Measurements from ENCODE around the gene RFX2.

The RFX2 gene

DNA sequence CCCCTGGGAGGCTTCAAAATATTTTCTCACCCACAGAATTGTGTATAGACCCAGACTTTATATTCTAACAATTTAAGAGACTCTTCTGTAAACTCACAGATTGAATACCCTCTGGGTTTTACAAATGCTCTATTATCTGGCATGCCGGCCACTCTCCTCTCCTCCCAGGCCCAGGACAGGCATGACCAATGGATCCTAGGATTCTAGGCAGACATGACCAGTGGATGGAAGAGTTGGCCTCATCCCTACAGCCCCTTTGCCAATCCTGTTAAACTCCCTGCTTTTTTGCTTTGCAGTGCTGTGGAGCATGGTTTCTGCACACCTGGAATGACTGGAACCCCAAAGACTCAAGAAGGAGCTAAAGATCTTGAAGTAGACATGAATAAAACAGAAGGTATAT lies 30.9 kb upstream of the RFX2 start:
- Histone ChIP-seq H3K4me2 (ENCODE audit: low read depth, low read length, poor library complexity, severe bottlenecking) (no peak overlapping the region), H3K9me3 (ENCODE audit: insufficient read depth, low read length) (no peaks in the 10 kb centered on the region), H3K9me2 (replicated peaks; ENCODE audit: insufficient read depth, low read length) (no peaks in the 10 kb centered on the region), H3K79me2 (ENCODE audit: insufficient read depth, low read length) (no peaks in the 10 kb centered on the region), H3K27ac (ENCODE audit: low read depth, low read length) (no peak overlapping the region), H3K4me3 (ENCODE audit: insufficient read depth, low read length, poor library complexity, severe bottlenecking) (no peak overlapping the region), H4K20me1 (ENCODE audit: low read depth, low read length) (no peaks in the 10 kb centered on the region), H3K36me3 (ENCODE audit: low read length) (no peaks in the 10 kb centered on the region), H2AFZ (ENCODE audit: low read depth, low read length, severe bottlenecking) (no peak overlapping the region), H3K9ac (ENCODE audit: low read length) (no peak overlapping the region), H3K27me3 (ENCODE audit: low read length) (no peaks in the 10 kb centered on the region), H3F3A (ENCODE audit: insufficient read depth) (no peaks in the 10 kb centered on the region)
- no peak for TF ChIP-seq EZH2phosphoT487 (conservative IDR thresholded peaks at IDR 0.05; ENCODE audit: low read length)
- TF ChIP-seq, protein P1, sequence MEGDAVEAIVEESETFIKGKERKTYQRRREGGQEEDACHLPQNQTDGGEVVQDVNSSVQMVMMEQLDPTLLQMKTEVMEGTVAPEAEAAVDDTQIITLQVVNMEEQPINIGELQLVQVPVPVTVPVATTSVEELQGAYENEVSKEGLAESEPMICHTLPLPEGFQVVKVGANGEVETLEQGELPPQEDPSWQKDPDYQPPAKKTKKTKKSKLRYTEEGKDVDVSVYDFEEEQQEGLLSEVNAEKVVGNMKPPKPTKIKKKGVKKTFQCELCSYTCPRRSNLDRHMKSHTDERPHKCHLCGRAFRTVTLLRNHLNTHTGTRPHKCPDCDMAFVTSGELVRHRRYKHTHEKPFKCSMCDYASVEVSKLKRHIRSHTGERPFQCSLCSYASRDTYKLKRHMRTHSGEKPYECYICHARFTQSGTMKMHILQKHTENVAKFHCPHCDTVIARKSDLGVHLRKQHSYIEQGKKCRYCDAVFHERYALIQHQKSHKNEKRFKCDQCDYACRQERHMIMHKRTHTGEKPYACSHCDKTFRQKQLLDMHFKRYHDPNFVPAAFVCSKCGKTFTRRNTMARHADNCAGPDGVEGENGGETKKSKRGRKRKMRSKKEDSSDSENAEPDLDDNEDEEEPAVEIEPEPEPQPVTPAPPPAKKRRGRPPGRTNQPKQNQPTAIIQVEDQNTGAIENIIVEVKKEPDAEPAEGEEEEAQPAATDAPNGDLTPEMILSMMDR (IDR thresholded peaks at IDR 0.05; ENCODE audit: insufficient read depth, low read length, poor library complexity, severe bottlenecking): no peak

DNA sequence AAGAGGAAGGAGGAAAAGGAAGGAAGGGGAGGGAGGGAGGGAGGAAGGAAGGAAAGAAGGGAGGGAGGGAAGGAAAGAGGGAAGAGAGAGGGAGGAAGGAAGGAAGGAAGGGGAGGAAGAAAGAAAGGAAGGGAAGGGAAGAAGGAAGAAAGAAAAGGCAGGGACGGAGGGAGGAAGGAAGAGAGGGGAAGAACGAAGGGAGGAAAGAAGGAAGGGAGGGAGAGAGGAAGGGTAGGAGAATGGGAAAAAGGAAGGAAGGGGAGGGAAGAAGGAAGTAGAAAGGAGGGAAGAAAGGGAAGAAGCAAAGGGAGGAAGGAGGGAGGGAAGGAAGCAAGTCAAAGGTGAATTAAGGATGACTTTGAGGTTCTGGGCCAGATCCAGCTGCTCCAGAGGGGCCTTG lies 28.2 kb upstream of the RFX2 start:
- H3F3A ChIP-seq (ENCODE audit: insufficient read depth): no peaks in the 10 kb centered on the region
- no peak for TF ChIP-seq EZH2phosphoT487 (conservative IDR thresholded peaks at IDR 0.05; ENCODE audit: low read length)
- TF ChIP-seq, protein P1 (IDR thresholded peaks at IDR 0.05; ENCODE audit: insufficient read depth, low read length, poor library complexity, severe bottlenecking): no peak

DNA sequence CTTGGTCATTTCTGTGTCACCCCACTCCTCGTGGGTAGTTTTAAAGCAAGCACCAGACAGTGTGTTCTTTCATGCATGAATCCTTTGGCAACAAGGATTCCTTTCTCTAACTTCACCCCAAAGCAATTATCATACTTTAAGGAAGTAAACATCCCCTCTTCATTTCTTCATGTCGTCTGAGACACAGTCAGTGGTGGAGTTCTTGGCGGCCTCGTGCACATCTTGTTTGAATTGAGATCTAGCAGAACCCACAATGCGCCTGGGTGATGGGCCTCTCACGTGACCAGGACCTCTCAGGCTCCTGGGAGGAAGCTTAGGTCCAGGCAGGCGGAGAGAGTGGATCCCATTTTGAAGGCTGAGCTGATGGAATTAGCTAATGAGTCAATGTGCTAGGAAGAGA lies 27.8 kb upstream of the RFX2 start:
- no peak for TF ChIP-seq EZH2phosphoT487 (conservative IDR thresholded peaks at IDR 0.05; ENCODE audit: low read length)
- TF ChIP-seq, protein P1 (IDR thresholded peaks at IDR 0.05; ENCODE audit: insufficient read depth, low read length, poor library complexity, severe bottlenecking): no peak
- Histone ChIP-seq H3K27me3 (ENCODE audit: low read length) (no peaks in the 10 kb centered on the region), H3K9me2 (replicated peaks; ENCODE audit: insufficient read depth, low read length) (no peaks in the 10 kb centered on the region), H3K36me3 (ENCODE audit: low read length) (no peaks in the 10 kb centered on the region), H3K79me2 (ENCODE audit: insufficient read depth, low read length) (no peaks in the 10 kb centered on the region), H3K4me3 (ENCODE audit: insufficient read depth, low read length, poor library complexity, severe bottlenecking) (no peak overlapping the region), H3K27ac (ENCODE audit: low read depth, low read length) (no peak overlapping the region), H3K9me3 (ENCODE audit: insufficient read depth, low read length) (no peaks in the 10 kb centered on the region), H3K9ac (ENCODE audit: low read length) (no peak overlapping the region), H2AFZ (ENCODE audit: low read depth, low read length, severe bottlenecking) (no peak overlapping the region), H3K4me2 (ENCODE audit: low read depth, low read length, poor library complexity, severe bottlenecking) (no peak overlapping the region), H4K20me1 (ENCODE audit: low read depth, low read length) (no peaks in the 10 kb centered on the region), H3F3A (ENCODE audit: insufficient read depth) (no peaks in the 10 kb centered on the region)

More for the DNA sequence above, 28.2 kb upstream of the RFX2 start:
- H3K27me3 ChIP-seq (ENCODE audit: low read length): no peaks in the 10 kb centered on the region
- no peak overlapping the region for H3K9ac ChIP-seq (ENCODE audit: low read length)
- no peak overlapping the region for H3K4me3 ChIP-seq (ENCODE audit: insufficient read depth, low read length, poor library complexity, severe bottlenecking)
- no peak overlapping the region for H3K4me2 ChIP-seq (ENCODE audit: low read depth, low read length, poor library complexity, severe bottlenecking)
- H4K20me1 ChIP-seq (ENCODE audit: low read depth, low read length): no peaks in the 10 kb centered on the region
- no peak overlapping the region for H3K27ac ChIP-seq (ENCODE audit: low read depth, low read length)
- H3K79me2 ChIP-seq (ENCODE audit: insufficient read depth, low read length): no peaks in the 10 kb centered on the region
- H2AFZ ChIP-seq (ENCODE audit: low read depth, low read length, severe bottlenecking): no peak overlapping the region
- no peaks in the 10 kb centered on the region for H3K9me3 ChIP-seq (ENCODE audit: insufficient read depth, low read length)
- no peaks in the 10 kb centered on the region for H3K9me2 ChIP-seq (replicated peaks; ENCODE audit: insufficient read depth, low read length)
- no peaks in the 10 kb centered on the region for H3K36me3 ChIP-seq (ENCODE audit: low read length)
